ENCODE measurements around the gene GRB7.
"Not testable (repeated sequence)": the region's sequence is repeated elsewhere in the genome, so short reads cannot be mapped to it uniquely, and the experiment has no call there.

Gene GRB7

GRCh38 chr17:39737760-39738567, at the start of gene GRB7:
Gene GRB7 (plus strand): TSS chr17:39737938. CDS start chr17:39742302, 4,364 bp downstream.
- DNase-seq, result no peak

DNA sequence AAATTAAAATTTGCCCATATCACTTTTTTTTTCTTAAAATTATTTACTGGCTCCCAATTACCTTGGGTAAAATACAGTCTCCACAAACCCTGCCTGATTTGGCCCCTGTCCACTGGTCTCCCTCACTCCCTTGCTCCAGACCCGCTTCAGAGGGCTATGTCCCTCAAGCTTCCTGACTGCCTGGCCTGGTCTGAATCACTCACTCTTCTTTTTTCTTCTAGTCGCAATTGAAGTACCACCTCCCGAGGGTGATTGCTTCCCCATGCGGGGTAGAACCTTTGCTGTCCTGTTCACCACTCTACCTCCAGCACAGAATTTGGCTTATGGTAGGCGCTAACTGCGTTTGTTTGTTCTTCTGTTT, 49.3 kb upstream of the GRB7 start:
- DNase-seq, result no peak

- DNase-seq, result no peak
Observed at GRCh38 chr17:39688945-39689344, 48.8 kb upstream of the GRB7 start.

GRCh38 chr17:39694593-39694992, 43.1 kb upstream of the GRB7 start:
- DNase-seq, result no peak

DNA sequence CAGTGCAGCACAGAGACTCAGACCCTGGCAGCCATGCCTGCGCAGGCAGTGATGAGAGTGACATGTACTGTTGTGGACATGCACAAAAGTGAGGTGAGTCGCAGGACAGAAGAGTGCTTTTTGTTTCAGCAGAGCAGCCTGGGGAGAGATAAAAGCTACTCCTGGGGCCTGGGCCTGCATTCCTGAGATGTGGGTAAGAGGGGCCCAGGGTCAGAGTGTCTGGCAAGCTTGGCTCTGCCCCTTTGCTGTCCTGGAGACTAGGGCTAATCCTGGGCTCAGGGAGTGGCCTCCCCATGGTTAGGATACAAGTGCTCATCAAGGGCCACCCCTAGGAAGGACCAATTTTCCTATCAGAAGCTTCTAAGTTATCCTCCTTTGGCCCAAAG, 42.7 kb upstream of the GRB7 start:
- no peak for DNase-seq

- no peak for DNase-seq
Observed at GRCh38 chr17:39696731-39697130, 41.0 kb upstream of the GRB7 start.

- no peak for DNase-seq
Observed at GRCh38 chr17:39697961-39698360, 39.8 kb upstream of the GRB7 start.

DNA sequence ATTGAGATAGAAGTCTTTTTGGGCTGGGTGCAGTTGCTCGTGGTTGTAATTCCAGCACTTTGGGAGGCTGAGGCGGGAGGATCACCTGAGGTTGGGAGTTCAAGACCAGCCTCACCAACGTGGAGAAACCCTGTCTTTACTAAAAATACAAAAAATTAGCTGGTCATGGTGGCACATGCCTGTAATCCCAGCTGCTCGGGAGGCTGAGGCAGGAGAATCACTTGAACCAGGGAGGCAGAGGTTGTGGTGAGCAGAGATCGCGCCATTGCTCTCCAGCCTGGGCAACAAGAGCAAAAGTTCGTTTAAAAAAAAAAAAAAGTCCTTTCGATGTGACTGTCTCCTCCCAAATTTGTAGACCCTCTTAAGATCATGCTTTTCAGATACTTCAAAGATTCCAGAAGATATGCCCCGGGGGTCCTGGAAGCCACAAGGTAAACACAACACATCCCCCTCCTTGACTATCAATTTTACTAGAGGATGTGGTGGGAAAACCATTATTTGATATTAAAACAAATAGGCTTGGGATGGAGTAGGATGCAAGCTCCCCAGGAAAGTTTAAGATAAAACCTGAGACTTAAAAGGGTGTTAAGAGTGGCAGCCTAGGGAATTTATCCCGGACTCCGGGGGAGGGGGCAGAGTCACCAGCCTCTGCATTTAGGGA, 38.5 kb upstream of the GRB7 start:
- not testable (repeated sequence) for DNase-seq

DNA sequence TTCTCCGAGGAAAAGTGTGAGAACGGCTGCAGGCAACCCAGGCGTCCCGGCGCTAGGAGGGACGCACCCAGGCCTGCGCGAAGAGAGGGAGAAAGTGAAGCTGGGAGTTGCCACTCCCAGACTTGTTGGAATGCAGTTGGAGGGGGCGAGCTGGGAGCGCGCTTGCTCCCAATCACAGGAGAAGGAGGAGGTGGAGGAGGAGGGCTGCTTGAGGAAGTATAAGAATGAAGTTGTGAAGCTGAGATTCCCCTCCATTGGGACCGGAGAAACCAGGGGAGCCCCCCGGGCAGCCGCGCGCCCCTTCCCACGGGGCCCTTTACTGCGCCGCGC, 38.0 kb upstream of the GRB7 start, which contains the start of gene ERBB2:
Gene ERBB2, plus strand, starts transcription at position 247 of the 330 bp plus-strand sequence. CDS start 175 bp downstream, outside the sequence.
- peak; percentile 72 for DNase-seq

GRCh38 chr17:39700148-39700987, 37.4 kb upstream of the GRB7 start:
- peak; percentile 3 for DNase-seq

DNA sequence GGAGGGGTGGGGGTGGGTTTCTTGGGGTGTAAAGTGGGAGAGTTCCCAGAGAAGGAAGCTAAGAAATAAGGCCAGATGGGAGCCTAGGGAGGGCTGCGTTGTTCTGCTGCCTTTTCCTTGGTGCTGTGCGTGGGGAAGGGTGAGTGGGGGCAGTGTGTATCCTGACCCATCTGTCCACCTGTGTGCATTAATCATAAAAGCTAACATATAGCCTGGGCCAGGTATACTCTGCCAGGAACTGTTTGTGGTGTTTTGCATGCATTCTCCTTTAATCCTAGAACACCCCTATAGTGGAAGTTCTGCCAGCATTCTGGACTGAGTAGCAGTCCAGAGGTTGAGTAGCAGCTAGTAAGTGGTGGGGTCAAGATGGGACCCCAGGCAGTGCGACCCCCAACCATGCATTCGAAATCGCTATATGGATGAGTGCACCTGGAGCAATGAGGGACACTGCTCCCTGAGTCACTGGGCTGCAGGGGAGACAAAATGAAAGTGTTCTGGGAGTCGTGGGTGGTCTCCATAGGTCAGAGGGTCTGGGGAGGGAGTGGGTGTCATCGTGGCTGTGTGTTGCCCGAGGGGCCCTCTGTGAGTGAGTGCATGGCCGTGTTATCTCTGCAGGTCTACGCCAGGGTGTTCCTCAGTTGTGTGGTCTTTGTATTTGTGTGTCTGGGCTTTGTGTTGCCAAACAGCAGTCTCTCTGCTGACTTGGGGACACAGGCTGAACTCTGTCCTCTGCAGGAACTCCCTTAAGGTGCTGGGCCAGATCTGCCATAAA, 36.5 kb upstream of the GRB7 start:
- no peak for DNase-seq

GRCh38 chr17:39701784-39702422, 35.8 kb upstream of the GRB7 start:
- DNase-seq, result no peak

- DNase-seq, result no peak
Observed at GRCh38 chr17:39702901-39703893, 34.5 kb upstream of the GRB7 start.

DNA sequence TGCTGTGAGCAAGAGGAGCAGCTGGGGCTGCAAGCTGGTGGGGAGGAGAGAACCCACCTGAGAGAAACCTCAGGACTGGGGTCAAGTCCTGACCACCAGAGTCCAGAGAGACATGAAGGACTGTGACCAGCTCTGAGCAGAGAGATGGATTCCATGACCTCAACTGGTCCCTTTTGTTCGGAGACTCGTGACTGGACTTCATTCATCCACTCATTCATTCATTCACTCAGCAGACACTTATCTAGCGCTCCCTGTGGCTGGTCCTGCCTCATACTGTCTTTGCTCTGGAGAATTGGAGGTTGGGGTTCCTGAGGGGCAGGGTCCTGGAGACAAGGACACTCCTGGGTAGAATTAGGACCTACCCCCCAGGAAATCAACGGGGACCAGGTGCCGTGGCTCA, 33.8 kb upstream of the GRB7 start:
- DNase-seq, result no peak

GRCh38 chr17:39704821-39705551, 32.8 kb upstream of the GRB7 start:
- peak; percentile 17 for DNase-seq

DNA sequence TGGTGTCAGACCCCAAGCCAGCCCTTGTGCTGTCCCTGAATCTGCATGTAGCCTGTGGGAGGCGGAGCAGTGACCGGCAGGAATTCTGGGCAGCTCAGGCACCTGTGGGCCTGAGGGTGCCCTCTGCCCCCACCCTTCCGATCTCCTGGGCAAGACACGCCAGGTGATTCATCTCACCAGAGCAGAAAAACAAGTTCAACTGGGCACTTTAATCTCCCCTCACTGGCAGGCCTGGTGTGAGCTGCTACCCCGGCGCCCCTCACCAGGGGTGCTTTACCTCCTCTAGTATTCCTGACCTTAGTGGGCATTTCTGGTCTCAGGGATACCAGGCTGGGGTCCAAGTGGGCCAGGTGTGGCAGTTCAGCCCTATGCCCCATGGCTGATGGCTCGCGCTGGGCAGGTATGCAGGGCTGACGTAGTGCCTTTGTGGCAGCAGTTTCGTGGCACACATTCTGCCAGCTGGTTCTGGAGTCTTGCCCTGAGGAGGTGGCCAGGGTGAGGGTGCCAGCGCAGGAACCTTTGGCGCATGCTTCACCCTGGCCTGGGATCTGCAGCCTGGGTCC, 31.9 kb upstream of the GRB7 start:
- DNase-seq, result no peak

- no peak for DNase-seq
Observed at GRCh38 chr17:39706383-39706782, 31.4 kb upstream of the GRB7 start.

DNA sequence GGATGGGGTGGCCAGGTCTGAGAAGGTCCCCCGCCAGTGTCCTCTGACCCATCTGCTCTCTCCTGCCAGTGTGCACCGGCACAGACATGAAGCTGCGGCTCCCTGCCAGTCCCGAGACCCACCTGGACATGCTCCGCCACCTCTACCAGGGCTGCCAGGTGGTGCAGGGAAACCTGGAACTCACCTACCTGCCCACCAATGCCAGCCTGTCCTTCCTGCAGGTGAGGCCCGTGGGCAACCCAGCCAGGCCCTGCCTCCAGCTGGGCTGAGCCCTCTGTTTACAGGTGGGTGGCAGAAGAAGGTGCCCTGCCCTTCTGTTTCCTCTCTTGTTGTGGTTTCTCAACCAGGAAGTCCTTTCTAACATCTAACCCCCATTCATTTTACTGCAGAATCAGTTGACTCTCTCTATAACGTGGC, 30.8 kb upstream of the GRB7 start:
- DNase-seq, result no peak

DNA sequence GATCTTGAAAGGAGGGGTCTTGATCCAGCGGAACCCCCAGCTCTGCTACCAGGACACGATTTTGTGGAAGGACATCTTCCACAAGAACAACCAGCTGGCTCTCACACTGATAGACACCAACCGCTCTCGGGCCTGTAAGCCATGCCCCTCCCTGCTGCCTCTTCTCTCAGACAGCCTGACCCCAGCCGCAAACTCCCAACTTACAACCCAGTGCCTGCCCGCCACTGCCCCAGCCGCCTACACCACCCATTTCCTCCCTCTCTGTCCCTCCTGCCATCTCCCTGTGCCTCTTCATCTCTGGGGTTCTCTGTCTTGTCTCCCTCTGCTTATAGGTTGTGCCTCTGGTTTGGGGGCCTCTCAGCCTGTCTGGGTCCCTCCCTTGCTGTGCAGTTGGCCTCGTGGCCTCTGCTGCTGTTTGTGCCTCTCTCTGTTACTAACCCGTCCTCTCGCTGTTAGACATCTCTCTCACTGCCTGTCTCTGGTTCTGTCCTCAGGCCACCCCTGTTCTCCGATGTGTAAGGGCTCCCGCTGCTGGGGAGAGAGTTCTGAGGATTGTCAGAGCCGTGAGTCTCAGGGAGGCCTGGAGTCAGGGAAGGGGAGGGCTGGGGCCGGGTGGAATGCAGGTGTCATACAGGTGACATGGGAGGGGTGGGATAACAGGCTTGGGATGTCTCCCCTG, 28.3 kb upstream of the GRB7 start:
- DNase-seq, result no peak
